Activated CD8-positive, alpha-beta T cell treated with anti-CD3 and anti-CD28 coated beads for 36 hours (primary cell): ENCODE measurements around the gene BRF1. TPM values are rescaled to one million over a fixed set of nuclear protein-coding genes. Genes with fewer than 3 reads are reported as not detected.

Source experiments
- ATAC-seq: fragments of 200-7000 bp; cut with Tn5 transposase; one replicate; pipeline ENCODE4 v1.10.0; 2021; ENCODE audit warnings: mild to moderate bottlenecking, moderate library complexity
- CTCF ChIA-PET: fragments of 350-600 bp; sonication (Branson Sonifier 250); formaldehyde crosslinking; loops from one replicate; lab custom pipeline; 2021; ENCODE audit warnings: antibody characterized with exemption; lab: Charles Lee
- POLR2A ChIA-PET: fragments of 350-600 bp; sonication (Branson Sonifier 250); formaldehyde crosslinking; loops from one replicate; lab custom pipeline; 2021; ENCODE audit warnings: antibody characterized with exemption; lab: Charles Lee
- DNase-seq: peaks from one replicate; pipeline ENCODE4 v3.0.0-alpha.2; 2020
- H3K27ac Mint-ChIP-seq: one replicate; pipeline ENCODE4 v1.8.0; 2021; ENCODE audit warnings: mild to moderate bottlenecking, mixed read lengths
- H3K27me3 Mint-ChIP-seq: one replicate; pipeline ENCODE4 v1.8.0; 2021; ENCODE audit warnings: mixed read lengths
- H3K36me3 Mint-ChIP-seq: one replicate; pipeline ENCODE4 v1.8.0; 2021; ENCODE audit warnings: low read depth, mixed read lengths
- H3K4me1 Mint-ChIP-seq: one replicate; pipeline ENCODE4 v1.8.0; 2021; ENCODE audit warnings: low read depth, mixed read lengths
- H3K4me3 Mint-ChIP-seq: one replicate; pipeline ENCODE4 v1.8.0; 2021; ENCODE audit warnings: mild to moderate bottlenecking, moderate library complexity, mixed read lengths
- H3K9me3 Mint-ChIP-seq: one replicate; pipeline ENCODE4 v1.8.0; 2021; ENCODE audit warnings: mixed read lengths
- CTCF ChIP-seq: fragments of 200-600 bp; IDR thresholded peaks from one replicate; pipeline ENCODE4 v1.8.0; 2022; ENCODE audit warnings: antibody characterized with exemption, mild to moderate bottlenecking
- intact Hi-C: fragments of 100-400 bp; cut with micrococcal nuclease; formaldehyde crosslinking; loops from one replicate; pipeline ENCODE4 v1.10.0; 2022
- total RNA-seq, 2 experiments: library from RNA; stranded (reverse); gene quantifications; one replicate each; pipeline ENCODE4 v1.2.3, GENCODE V29; 2021

The BRF1 gene
- total RNA-seq, 2 experiments from 2014 or later: 25.3 to 26.6 TPM

DNA sequence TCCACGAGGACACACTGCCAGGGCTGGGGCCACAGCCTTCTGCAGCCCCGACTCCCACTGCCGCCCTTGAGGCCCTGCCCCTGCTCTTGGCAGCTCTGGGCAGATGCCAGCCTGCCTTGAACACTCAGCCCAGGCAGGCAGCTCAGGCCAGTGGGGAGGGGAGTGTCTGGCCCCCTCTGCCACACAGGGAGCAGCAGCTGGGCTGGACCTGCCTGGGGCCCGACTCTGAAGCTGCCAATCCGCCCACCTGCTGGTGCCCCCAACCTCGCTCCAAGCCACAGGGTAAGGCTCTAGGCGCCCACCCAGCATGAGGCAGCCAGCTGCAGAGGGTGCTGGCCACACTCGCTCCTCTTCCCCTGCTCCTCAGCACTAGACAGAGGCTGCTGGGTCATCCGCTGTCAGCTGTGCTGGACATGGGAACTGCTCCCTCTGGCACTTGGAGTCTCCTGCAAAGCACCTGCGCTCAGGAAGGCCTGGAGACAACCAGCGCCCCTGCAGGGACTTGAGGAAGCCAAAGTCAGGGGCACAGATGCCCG is 95.1 kb downstream of the BRF1 start:
- H3K9me3 Mint-ChIP-seq: no peaks in the 10 kb centered on the region
- CTCF ChIA-PET: interaction anchor here (0.8 kb wide), 1 partner anchor 109 kb away, joined by 3 read pairs; the partner anchor contains the start of gene PACS2
- no peak overlapping the region for H3K27ac Mint-ChIP-seq
- peaks cover 16% of the 10 kb centered on the region for H3K4me1 Mint-ChIP-seq
- ATAC-seq: no peak
- POLR2A ChIA-PET: interaction anchor here (0.8 kb wide), 1 partner anchor 111 kb away, joined by 4 read pairs; no protein-coding TSS in a partner anchor
- H3K27me3 Mint-ChIP-seq: peaks cover 2% of the 10 kb centered on the region
- H3K4me3 Mint-ChIP-seq: no peak overlapping the region
- no peak for TF ChIP-seq CTCF
- DNase-seq: no peak
- H3K36me3 Mint-ChIP-seq: no peaks in the 10 kb centered on the region
- intact Hi-C loops: no loop called here

DNA sequence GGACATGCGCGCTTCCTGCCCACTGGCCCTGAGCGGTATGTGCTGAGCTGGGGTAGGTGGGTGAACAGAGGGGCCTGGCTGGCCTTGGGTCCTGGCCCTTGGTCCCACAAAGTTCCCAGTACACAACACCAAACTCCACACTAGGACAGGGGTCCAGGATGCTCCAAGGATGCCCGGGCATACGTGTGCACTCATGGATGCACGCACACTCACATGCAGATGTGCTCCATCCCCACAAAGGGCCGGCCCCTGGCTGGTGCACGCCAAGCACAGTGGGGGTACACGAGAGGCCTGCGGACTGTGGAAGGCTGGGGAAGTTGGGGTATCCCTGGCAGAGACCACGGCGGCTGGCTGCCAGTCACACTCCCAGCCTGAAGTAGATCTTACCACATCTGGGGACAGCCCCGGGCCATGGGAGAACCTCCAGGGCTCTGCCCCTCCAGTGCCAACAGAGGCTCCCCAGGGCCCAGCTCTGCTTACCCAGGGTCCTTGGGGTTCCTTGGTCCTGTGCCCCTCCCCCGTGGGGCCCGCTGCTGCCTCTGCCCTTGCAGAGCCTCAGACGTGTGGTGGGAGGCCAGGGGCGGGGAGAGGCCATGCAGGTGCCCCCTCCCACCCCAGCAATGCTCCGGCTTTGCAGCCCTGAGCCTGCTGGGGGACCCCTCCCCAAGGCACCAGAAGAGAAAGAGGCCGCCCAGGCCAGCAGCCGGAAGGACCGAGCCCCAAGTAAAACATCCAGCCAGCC is 95.7 kb downstream of the BRF1 start:
- no peak for DNase-seq
- Mint-ChIP-seq H3K27ac (no peak overlapping the region), H3K4me3 (no peak overlapping the region), H3K9me3 (no peaks in the 10 kb centered on the region), H3K36me3 (no peaks in the 10 kb centered on the region), H3K4me1 (peaks cover 16% of the 10 kb centered on the region), H3K27me3 (peaks cover 6% of the 10 kb centered on the region)
- CTCF ChIA-PET: interaction anchor here (0.7 to 2.5 kb wide), 4 partner anchors 9 to 224 kb away, joined by 3 to 8 read pairs (median 5); partner anchors contain the start of gene PACS2
- POLR2A ChIA-PET: interaction anchor here (0.8 kb wide), 1 partner anchor 112 kb away, joined by 4 read pairs; no protein-coding TSS in a partner anchor
- no peak for TF ChIP-seq CTCF
- intact Hi-C loops: loop anchor here (5.0 kb wide), 1 partner anchor 147 kb away; no protein-coding TSS in a partner anchor
- ATAC-seq: no peak

DNA sequence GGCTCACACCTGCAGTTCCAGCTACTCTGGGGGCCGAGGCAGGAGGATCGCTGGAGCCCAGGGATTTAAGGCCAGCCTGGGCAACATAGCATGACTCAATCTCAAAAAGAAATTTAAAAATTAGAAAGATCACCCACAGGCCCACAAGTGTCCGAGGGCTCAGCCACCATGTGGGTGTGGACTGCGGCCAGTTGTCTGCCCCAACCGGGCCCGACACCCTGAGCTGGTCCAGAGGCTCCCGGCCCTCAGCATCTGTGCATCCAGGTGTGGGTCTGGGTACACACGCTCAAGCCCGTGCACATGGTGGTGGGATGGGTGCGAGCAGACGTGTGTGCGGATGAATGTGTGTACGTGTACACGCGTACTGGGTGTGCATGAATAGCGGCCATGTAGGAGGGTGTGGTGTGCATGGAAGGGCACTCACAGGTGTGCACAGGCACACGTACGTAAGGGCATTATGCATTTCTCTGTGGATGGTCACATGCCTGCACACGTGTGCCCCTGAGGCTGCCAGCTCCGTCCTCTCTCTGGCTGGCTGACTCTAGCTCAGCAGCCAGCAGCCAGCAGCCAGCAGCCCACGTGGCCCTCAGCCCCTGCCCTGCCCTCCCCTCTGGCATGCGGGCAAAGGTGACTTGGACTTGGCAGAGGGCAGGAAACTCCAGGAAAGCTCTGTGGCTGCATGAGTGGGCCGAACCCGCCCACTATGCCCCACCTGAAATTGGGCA is 96.4 kb downstream of the BRF1 start:
- no peak for TF ChIP-seq CTCF
- CTCF ChIA-PET: interaction anchor here (0.7 to 2.5 kb wide), 5 partner anchors 9 to 224 kb away, joined by 3 to 8 read pairs (median 5); no protein-coding TSS in a partner anchor
- POLR2A ChIA-PET: no interaction called here
- ATAC-seq: no peak
- peaks cover 16% of the 10 kb centered on the region for H3K4me1 Mint-ChIP-seq
- H3K27ac Mint-ChIP-seq: no peak overlapping the region
- H3K36me3 Mint-ChIP-seq: no peaks in the 10 kb centered on the region
- H3K9me3 Mint-ChIP-seq: no peaks in the 10 kb centered on the region
- H3K4me3 Mint-ChIP-seq: no peak overlapping the region
- peaks cover 9% of the 10 kb centered on the region for H3K27me3 Mint-ChIP-seq
- intact Hi-C loops: loop anchor here (5.0 kb wide), 1 partner anchor 148 kb away; no protein-coding TSS in a partner anchor
- no peak for DNase-seq

DNA sequence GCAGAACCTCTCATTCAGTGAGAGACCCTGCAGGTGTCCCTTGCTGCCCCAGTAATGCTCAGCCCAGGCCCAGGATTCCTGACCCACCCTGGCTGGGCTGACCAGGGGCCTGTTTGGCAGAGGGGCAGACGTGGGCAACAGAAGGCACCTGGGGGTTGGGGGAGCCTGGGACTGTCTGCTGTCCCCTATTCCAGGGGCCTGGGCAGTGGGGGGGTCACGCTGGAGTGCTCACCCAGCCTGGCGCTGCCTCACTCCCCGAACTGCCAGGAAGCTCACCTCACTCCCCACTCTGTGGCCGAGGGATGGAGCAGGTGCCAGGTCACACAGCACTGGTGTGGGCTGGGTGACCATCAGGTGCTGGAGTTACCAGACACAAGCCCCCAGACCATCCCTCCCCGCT is 97.1 kb downstream of the BRF1 start:
- DNase-seq (no peak), ATAC-seq (no peak)
- TF ChIP-seq CTCF: no peak
- ChIA-PET POLR2A (no interaction called here), CTCF (interaction anchor here (0.7 to 2.5 kb wide), 7 partner anchors 10 to 153 kb away, joined by 3 to 8 read pairs (median 3); no protein-coding TSS in a partner anchor)
- peaks cover 11% of the 10 kb centered on the region for H3K27me3 Mint-ChIP-seq
- H3K27ac Mint-ChIP-seq: no peak overlapping the region
- intact Hi-C loops: loop anchor here (5.0 kb wide), 1 partner anchor 149 kb away; no protein-coding TSS in a partner anchor
- H3K9me3 Mint-ChIP-seq: no peaks in the 10 kb centered on the region
- no peak overlapping the region for H3K4me3 Mint-ChIP-seq
- peaks cover 16% of the 10 kb centered on the region for H3K4me1 Mint-ChIP-seq
- H3K36me3 Mint-ChIP-seq: no peaks in the 10 kb centered on the region
